ENCODE data around the gene HDAC6. TPM values are rescaled to one million over a fixed set of nuclear protein-coding genes. Genes with fewer than 3 reads are reported as not detected.

HDAC6 gene
- total RNA-seq, 1 experiment from 2014 or later, result 44.2 TPM

- no peak overlapping the region for H3K27ac ChIP-seq
- TF ChIP-seq EZH2 (IDR thresholded peaks at IDR 0.05; ENCODE audit: low read depth), result no peak
- TF ChIP-seq, protein P1, sequence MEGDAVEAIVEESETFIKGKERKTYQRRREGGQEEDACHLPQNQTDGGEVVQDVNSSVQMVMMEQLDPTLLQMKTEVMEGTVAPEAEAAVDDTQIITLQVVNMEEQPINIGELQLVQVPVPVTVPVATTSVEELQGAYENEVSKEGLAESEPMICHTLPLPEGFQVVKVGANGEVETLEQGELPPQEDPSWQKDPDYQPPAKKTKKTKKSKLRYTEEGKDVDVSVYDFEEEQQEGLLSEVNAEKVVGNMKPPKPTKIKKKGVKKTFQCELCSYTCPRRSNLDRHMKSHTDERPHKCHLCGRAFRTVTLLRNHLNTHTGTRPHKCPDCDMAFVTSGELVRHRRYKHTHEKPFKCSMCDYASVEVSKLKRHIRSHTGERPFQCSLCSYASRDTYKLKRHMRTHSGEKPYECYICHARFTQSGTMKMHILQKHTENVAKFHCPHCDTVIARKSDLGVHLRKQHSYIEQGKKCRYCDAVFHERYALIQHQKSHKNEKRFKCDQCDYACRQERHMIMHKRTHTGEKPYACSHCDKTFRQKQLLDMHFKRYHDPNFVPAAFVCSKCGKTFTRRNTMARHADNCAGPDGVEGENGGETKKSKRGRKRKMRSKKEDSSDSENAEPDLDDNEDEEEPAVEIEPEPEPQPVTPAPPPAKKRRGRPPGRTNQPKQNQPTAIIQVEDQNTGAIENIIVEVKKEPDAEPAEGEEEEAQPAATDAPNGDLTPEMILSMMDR (conservative IDR thresholded peaks at IDR 0.05), result no peak
- CTCF ChIA-PET, result no interaction called here
Observed at GRCh38 chrX:48787505-48788443, 14.1 kb upstream of the HDAC6 start.

DNA sequence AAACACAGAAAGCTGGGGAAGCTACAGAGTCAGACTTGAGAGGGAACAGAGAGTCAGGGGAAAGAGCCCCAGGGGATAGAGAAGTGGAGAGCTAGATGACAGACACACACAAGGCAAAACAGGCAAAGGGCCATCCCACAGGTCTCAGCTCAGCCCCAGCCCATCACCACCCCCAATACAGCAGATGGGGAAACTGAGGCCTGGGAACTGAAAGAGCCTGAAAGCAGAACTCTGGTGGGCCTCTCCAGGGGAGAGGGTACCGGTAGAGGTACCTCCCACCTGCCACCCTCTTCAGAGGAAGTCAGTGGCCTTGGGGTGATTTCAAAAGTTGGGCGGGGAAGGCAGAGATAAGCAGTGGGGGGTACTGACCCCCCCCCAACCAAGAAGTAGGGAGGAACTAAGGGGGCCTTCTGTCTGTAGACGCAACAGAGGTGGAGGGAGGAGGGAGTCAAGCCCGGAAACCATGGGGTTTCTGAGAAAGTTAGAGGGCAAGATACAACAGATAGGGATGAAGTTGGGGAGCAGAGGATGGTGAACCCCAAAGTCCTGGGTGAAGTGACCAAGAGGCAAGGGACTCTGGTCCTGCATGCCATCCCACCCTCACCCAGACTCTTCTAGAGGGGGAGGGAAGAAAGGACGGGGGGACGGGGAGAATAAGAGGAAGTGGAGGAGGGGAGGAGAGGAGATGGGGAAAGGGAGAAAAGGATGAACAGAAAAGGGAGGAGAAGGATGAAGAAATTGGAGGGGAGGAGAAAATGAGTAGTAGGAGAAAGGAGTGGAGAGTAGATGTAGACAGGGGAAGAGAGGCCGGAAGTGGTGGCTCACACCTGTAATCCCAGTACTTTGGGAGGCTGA, 12.3 kb upstream of the HDAC6 start:
- no peak for DNase-seq
- Histone ChIP-seq H3K27ac (no peak overlapping the region), H3K4me3 (no peak overlapping the region), H2AFZ (no peak overlapping the region), H3K36me3 (ENCODE audit: low read depth) (no peaks in the 10 kb centered on the region), H3F3A (ENCODE audit: insufficient read depth, low read depth) (no peaks in the 10 kb centered on the region), H4K20me1 (ENCODE audit: insufficient read depth) (no peaks in the 10 kb centered on the region), H3K4me1 (replicated peaks; ENCODE audit: insufficient read depth) (peaks cover 3% of the 10 kb centered on the region), H3K9me3 (ENCODE audit: insufficient read depth, low read depth) (no peaks in the 10 kb centered on the region), H3K4me2 (no peak overlapping the region), H3K79me2 (ENCODE audit: low read depth) (no peaks in the 10 kb centered on the region), H3K9me2 (ENCODE audit: insufficient read depth) (no peaks in the 10 kb centered on the region), H3K27me3 (ENCODE audit: insufficient read depth, low read depth) (no peaks in the 10 kb centered on the region)
- ChIA-PET POLR2A (ENCODE audit: unreplicated experiment) (no interaction called here), CTCF (no interaction called here)
- intact Hi-C loops (cut with micrococcal nuclease; ENCODE audit: unreplicated experiment), result no loop called here
- TF ChIP-seq, protein P1 (conservative IDR thresholded peaks at IDR 0.05), result no peak
- no peak for TF ChIP-seq EZH2 (IDR thresholded peaks at IDR 0.05; ENCODE audit: low read depth)
- no TSS peak for BruUV-seq (replicated peaks)

More at GRCh38 chrX:48787505-48788443, 14.1 kb upstream of the HDAC6 start:
- H2AFZ ChIP-seq, result no peak overlapping the region
- H3K4me1 ChIP-seq (replicated peaks; ENCODE audit: insufficient read depth), result no peaks in the 10 kb centered on the region
- no peak overlapping the region for H3K4me2 ChIP-seq
- BruUV-seq (replicated peaks), result no TSS peak
- no peak overlapping the region for H3K4me3 ChIP-seq
- no peaks in the 10 kb centered on the region for H3K79me2 ChIP-seq (ENCODE audit: low read depth)
- intact Hi-C loops (cut with micrococcal nuclease; ENCODE audit: unreplicated experiment), result no loop called here
- no peaks in the 10 kb centered on the region for H3K9me2 ChIP-seq (ENCODE audit: insufficient read depth)
- H3K36me3 ChIP-seq (ENCODE audit: low read depth), result no peaks in the 10 kb centered on the region
- no peaks in the 10 kb centered on the region for H3K9me3 ChIP-seq (ENCODE audit: insufficient read depth, low read depth)
- H3K27me3 ChIP-seq (ENCODE audit: insufficient read depth, low read depth), result no peaks in the 10 kb centered on the region
- no peaks in the 10 kb centered on the region for H3F3A ChIP-seq (ENCODE audit: insufficient read depth, low read depth)
- no peaks in the 10 kb centered on the region for H4K20me1 ChIP-seq (ENCODE audit: insufficient read depth)
- DNase-seq, result no peak
- POLR2A ChIA-PET (ENCODE audit: unreplicated experiment), result no interaction called here

- BruUV-seq (replicated peaks), result no TSS peak
- Histone ChIP-seq H3K4me2 (no peak overlapping the region), H3K27ac (no peak overlapping the region), H3K4me3 (no peak overlapping the region), H3K79me2 (ENCODE audit: low read depth) (no peaks in the 10 kb centered on the region), H3K9me3 (ENCODE audit: insufficient read depth, low read depth) (no peaks in the 10 kb centered on the region), H2AFZ (no peak overlapping the region), H3K4me1 (replicated peaks; ENCODE audit: insufficient read depth) (peaks cover 7% of the 10 kb centered on the region), H3K9me2 (ENCODE audit: insufficient read depth) (no peaks in the 10 kb centered on the region), H3K36me3 (ENCODE audit: low read depth) (no peaks in the 10 kb centered on the region), H4K20me1 (ENCODE audit: insufficient read depth) (no peaks in the 10 kb centered on the region), H3F3A (ENCODE audit: insufficient read depth, low read depth) (no peaks in the 10 kb centered on the region), H3K27me3 (ENCODE audit: insufficient read depth, low read depth) (no peaks in the 10 kb centered on the region)
- DNase-seq, result no peak
- ChIA-PET POLR2A (ENCODE audit: unreplicated experiment) (no interaction called here), CTCF (no interaction called here)
- intact Hi-C loops (cut with micrococcal nuclease; ENCODE audit: unreplicated experiment), result no loop called here
- no peak for TF ChIP-seq EZH2 (IDR thresholded peaks at IDR 0.05; ENCODE audit: low read depth)
- TF ChIP-seq, protein P1 (conservative IDR thresholded peaks at IDR 0.05), result no peak
Observed at GRCh38 chrX:48790477-48790876, 11.4 kb upstream of the HDAC6 start.
